UCSD-AML1 (cell line): ENCODE data around the gene PSMA4.
A peak's percentile ranks its signal among the peaks of the same experiment; 100 is the strongest.
"Not testable (repeated sequence)": the region's sequence is repeated elsewhere in the genome, so short reads cannot be mapped to it uniquely, and the experiment has no call there.

Experiments
- DNase-seq: peaks from one replicate; lab custom pipeline; 2025; ENCODE audit not compliant: unreplicated experiment; lab: John Stamatoyannopoulos, UW

The PSMA4 gene

GRCh38 chr15:78550815-78551214, 10.6 kb downstream of the PSMA4 start:
- no peak for DNase-seq

DNA sequence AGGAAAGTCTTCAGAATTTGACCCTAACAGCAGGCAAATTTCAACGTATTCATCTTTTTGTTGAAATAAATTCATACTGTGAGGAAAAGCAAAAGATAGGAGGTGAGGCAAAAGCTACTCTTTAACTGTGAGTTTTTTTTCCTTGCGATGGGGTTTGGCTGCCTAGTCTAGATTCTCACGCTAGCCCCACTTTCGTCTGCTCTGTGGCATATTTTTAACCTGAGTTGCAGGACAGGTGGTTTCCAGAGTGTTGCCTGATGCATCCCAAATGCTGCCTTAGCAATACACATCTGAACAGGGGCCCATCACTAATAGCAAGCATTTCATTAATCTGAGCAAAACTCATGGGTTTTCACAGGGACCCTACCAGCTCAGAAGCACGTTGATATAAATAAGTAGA, 11.7 kb downstream of the PSMA4 start:
- no peak for DNase-seq

GRCh38 chr15:78552597-78552996, 12.4 kb downstream of the PSMA4 start:
- no peak for DNase-seq

GRCh38 chr15:78560201-78560600, 20.0 kb downstream of the PSMA4 start:
- DNase-seq = not testable (repeated sequence)

GRCh38 chr15:78561490-78561889, 21.2 kb downstream of the PSMA4 start:
- no peak for DNase-seq

GRCh38 chr15:78563092-78563491, 22.8 kb downstream of the PSMA4 start:
- DNase-seq = no peak

GRCh38 chr15:78564743-78565096, 24.5 kb downstream of the PSMA4 start:
- no peak for DNase-seq

DNA sequence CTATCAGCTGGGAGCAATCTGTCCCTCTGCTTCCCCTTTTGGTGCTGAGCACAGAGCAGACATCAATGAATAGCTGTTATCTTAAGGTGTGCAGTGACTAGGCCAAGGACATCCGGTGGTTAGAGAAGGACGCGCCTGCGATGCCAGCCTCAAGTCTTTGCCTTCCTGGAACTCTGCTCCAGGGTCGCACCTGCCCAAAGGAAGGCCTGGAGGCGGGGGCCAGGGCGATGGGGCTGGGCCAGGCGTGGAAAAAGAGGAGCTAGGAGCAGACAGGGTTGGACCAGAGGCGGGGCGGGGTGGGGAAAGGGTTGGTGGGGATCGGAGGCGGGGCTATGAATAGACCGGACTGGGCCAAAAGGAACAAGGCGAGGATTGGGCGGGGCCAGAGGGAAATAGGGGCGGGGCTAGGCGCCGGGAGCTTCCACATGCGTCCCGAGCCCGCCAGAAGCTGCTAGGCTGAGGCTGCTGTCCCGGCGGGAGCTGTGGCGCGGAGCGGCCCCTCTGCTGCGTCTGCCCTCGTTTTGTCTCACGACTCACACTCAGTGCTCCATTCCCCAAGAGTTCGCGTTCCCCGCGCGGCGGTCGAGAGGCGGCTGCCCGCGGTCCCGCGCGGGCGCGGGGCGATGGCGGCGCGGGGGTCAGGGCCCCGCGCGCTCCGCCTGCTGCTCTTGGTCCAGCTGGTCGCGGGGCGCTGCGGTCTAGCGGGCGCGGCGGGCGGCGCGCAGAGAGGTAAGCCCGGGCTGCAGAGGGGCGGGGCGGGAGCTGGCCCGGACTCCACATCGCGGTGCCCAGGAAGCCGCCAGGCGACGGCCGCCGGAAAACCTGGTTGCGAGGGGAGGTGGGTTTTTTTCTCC, 25.1 kb downstream of the PSMA4 start, which contains the start of gene CHRNA5:
TSS of gene CHRNA5 (plus strand) at position 424 of the 854 bp plus-strand sequence. CDS start at position 624, 200 bp downstream.
- peak; percentile 85 for DNase-seq

GRCh38 chr15:78565951-78566774, 25.9 kb downstream of the PSMA4 start:
- no peak for DNase-seq

GRCh38 chr15:78567531-78567930, 27.3 kb downstream of the PSMA4 start:
- no peak for DNase-seq

DNA sequence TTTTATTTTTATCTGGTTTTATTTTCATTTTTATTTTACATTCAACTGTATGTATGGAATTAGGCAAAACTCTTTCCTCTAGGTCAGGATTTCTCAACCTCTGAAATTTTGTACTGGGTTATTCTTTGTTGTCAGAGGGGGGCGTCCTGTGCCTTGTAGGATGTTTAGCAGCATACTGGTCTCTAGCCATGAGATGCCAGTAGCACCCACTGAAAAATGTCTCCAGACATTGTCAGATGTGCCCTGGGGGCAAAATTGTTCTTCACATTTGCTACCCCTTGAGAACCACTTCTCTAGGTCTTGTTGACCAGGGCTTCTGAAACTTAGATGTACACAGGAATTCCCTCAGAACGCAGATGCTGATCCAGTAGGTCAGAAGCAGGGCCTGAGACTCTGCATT, 30.5 kb downstream of the PSMA4 start:
- no peak for DNase-seq

DNA sequence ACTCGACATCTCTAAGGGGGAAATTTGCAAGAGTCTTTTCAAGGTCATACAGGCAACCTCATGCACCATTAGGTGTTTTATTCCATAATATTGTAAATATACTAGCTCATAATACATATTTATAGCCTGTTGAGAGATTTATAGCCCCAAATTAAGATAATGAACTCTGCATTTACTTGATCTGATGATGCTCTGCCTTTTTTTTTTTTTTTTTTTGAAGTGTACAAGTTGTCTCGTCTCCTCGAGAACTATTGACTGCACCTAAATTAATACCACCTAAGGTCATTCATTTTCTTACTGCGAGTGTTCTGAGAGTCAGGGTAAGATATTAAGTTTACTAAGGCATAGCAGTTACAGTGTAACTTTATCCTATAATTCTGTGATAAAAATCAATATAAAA, 31.1 kb downstream of the PSMA4 start:
- DNase-seq = no peak

- DNase-seq = no peak
Observed at GRCh38 chr15:78573416-78573815, 33.2 kb downstream of the PSMA4 start.

DNA sequence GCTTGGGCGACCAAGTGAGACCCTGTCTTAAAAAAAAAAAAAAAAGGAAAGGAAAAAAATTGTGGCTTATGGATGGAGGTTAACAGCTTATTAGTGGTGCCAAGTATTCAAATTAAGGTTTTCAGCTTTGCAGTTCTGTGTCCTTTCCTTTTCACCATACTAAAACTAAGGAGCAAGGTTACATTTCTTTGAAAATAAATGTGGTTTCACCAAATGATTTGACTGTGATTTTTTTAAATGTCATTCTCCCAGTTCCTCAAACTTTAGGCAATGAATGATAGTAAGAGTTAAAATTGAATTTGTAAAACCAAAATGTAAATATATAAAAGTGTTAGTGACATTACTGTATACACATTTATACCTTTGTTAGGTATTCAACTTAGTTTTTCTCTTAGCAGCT, 34.7 kb downstream of the PSMA4 start:
- DNase-seq = no peak

DNA sequence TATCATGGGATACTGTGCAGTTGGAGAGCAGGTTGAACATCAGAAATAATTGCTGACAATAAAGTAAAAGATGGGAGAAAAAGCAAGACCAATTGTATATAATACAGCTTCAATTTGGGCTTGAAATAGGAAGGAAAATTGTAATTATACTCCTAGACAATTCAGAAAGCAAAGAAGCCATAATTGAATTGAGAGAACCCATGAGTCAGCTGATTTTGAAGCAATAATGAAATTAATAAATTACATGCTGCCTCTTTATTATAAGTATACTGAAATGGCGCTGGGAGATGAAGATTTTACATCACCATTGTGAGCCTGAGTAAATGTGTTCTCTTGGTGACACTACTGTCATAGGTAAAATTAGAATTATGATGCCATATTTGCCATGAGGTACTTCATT, 57.3 kb downstream of the PSMA4 start:
- no peak for DNase-seq

- DNase-seq = no peak
Observed at GRCh38 chr15:78598348-78598747, 58.1 kb downstream of the PSMA4 start.

GRCh38 chr15:78599189-78599588, 58.9 kb downstream of the PSMA4 start:
- no peak for DNase-seq
